Neural cell (in vitro differentiated cells): ENCODE measurements around the gene POLE. TPM values are rescaled to one million over a fixed set of nuclear protein-coding genes. Genes with fewer than 3 reads are reported as not detected.

Experiments
- H2AFZ ChIP-seq: fragments of 200-600, 300-800 bp; sonication (generic), shearing (Covaris generic); 2 replicates; pipeline ENCODE4 v1.6.0; 2014; ENCODE audit warnings: low read depth, mild to moderate bottlenecking, antibody characterized with exemption, low read length, moderate library complexity
- H3F3A ChIP-seq: fragments of 200-600 bp; shearing (Covaris generic); 2 replicates; pipeline ENCODE4 v1.6.1; 2016; ENCODE audit warnings: mild to moderate bottlenecking, moderate library complexity, mixed read lengths, antibody characterized with exemption, low read length; ENCODE audit not compliant: insufficient read depth, poor library complexity, severe bottlenecking
- H3K27ac ChIP-seq: fragments of 200-600, 300-800 bp; sonication (generic), shearing (Covaris generic); 2 replicates; pipeline ENCODE4 v1.5.1; 2014; ENCODE audit warnings: mild to moderate bottlenecking, low read length, moderate library complexity
- H3K27me3 ChIP-seq: fragments of 300-800, 200-600 bp; sonication (generic), shearing (Covaris generic); 2 replicates; pipeline ENCODE4 v1.6.0; 2014; ENCODE audit warnings: mild to moderate bottlenecking, low read depth, low read length, moderate library complexity; ENCODE audit not compliant: insufficient read depth
- H3K36me3 ChIP-seq: fragments of 300-800, 200-600 bp; sonication (generic), shearing (Covaris generic); 2 replicates; pipeline ENCODE4 v1.5.1; 2014; ENCODE audit warnings: mild to moderate bottlenecking, antibody characterized with exemption, low read length, moderate library complexity; ENCODE audit not compliant: insufficient read depth
- H3K4me2 ChIP-seq: fragments of 300-800, 200-600 bp; sonication (generic), shearing (Covaris generic); 2 replicates; pipeline ENCODE4 v1.6.0; 2014; ENCODE audit warnings: mild to moderate bottlenecking, low read length
- H3K4me3 ChIP-seq: fragments of 300-800, 200-600 bp; sonication (generic), shearing (Covaris generic); 2 replicates; pipeline ENCODE4 v1.5.1; 2014; ENCODE audit warnings: mild to moderate bottlenecking, low read length, moderate library complexity
- H3K79me2 ChIP-seq: fragments of 200-600 bp; shearing (Covaris generic); replicated peaks from 2 replicates; pipeline ENCODE4 v1.6.0; 2014; ENCODE audit warnings: mild to moderate bottlenecking, low read length, moderate library complexity; ENCODE audit not compliant: insufficient read depth
- H3K9ac ChIP-seq: fragments of 300-800, 200-600 bp; sonication (generic), shearing (Covaris generic); 2 replicates; pipeline ENCODE4 v1.6.1; 2016; ENCODE audit warnings: mild to moderate bottlenecking, low read length, mixed read lengths
- H3K9me2 ChIP-seq: fragments of 200-600 bp; shearing (Covaris generic); 2 replicates; pipeline ENCODE4 v1.6.1; 2016; ENCODE audit warnings: mild to moderate bottlenecking, low read length, mixed read lengths; ENCODE audit not compliant: insufficient read depth
- H3K9me3 ChIP-seq: fragments of 200-600, 300-800 bp; sonication (generic), shearing (Covaris generic); 2 replicates; pipeline ENCODE4 v1.6.1; 2016; ENCODE audit warnings: mild to moderate bottlenecking, mixed run types, low read length, moderate library complexity, mixed read lengths
- H4K20me1 ChIP-seq: fragments of 200-600 bp; shearing (Covaris generic); 2 replicates; pipeline ENCODE4 v1.6.1; 2016; ENCODE audit warnings: mild to moderate bottlenecking, mixed run types; ENCODE audit not compliant: insufficient read depth
- EP300 ChIP-seq: fragments of 450-650 bp; conservative IDR thresholded peaks from 2 replicates; pipeline ENCODE4 v1.6.1; 2014; ENCODE audit warnings: antibody characterized with exemption, mild to moderate bottlenecking, moderate library complexity; ENCODE audit not compliant: poor library complexity, severe bottlenecking
- EZH2 ChIP-seq: fragments of 200-600, 300-800 bp; shearing (Covaris generic), sonication (generic); IDR thresholded peaks from 2 replicates; pipeline ENCODE4 v1.6.1; 2014; ENCODE audit warnings: antibody characterized with exemption, low read length, borderline replicate concordance, mild to moderate bottlenecking; ENCODE audit not compliant: insufficient read depth, poor library complexity, severe bottlenecking
- MXI1 ChIP-seq: fragments of 450-650 bp; conservative IDR thresholded peaks from 2 replicates; pipeline ENCODE4 v1.6.1; 2014; ENCODE audit warnings: antibody characterized with exemption, mild to moderate bottlenecking; ENCODE audit not compliant: poor library complexity, severe bottlenecking
- POLR2AphosphoS5 ChIP-seq: IDR thresholded peaks from 2 replicates; pipeline ENCODE4 v1.6.1; 2012
- RAD21 ChIP-seq: fragments of 450-650 bp; conservative IDR thresholded peaks from 2 replicates; pipeline ENCODE4 v1.6.1; 2014; ENCODE audit warnings: antibody characterized with exemption, mild to moderate bottlenecking, moderate library complexity
- SMC3 ChIP-seq: fragments of 450-650 bp; conservative IDR thresholded peaks from 2 replicates; pipeline ENCODE4 v1.6.1; 2014; ENCODE audit warnings: antibody characterized with exemption, mild to moderate bottlenecking, moderate library complexity; ENCODE audit not compliant: poor library complexity
- TAF1 ChIP-seq: IDR thresholded peaks from 2 replicates; pipeline ENCODE4 v1.6.1; 2012; ENCODE audit warnings: low read depth
- polyA plus RNA-seq: library from polyadenylated mRNA; depleted of rRNA; stranded (reverse); fragments of >200 nt; gene quantifications from 2 replicates; pipeline ENCODE4 v1.2.3, GENCODE V29; 2014
- TF ChIP-seq, protein P1 (sequence below): fragments of 450-650 bp; IDR thresholded peaks from 2 replicates; pipeline ENCODE4 v1.5.1; 2014; ENCODE audit warnings: antibody characterized with exemption, mild to moderate bottlenecking, moderate library complexity; ENCODE audit not compliant: poor library complexity, severe bottlenecking
- TF ChIP-seq, protein P2 (sequence below): IDR thresholded peaks from 2 replicates; pipeline ENCODE4 v1.6.1; 2012; ENCODE audit warnings: borderline replicate concordance

The POLE gene
- polyA plus RNA-seq, 1 donor from 2014 or later = 8.5 TPM

DNA sequence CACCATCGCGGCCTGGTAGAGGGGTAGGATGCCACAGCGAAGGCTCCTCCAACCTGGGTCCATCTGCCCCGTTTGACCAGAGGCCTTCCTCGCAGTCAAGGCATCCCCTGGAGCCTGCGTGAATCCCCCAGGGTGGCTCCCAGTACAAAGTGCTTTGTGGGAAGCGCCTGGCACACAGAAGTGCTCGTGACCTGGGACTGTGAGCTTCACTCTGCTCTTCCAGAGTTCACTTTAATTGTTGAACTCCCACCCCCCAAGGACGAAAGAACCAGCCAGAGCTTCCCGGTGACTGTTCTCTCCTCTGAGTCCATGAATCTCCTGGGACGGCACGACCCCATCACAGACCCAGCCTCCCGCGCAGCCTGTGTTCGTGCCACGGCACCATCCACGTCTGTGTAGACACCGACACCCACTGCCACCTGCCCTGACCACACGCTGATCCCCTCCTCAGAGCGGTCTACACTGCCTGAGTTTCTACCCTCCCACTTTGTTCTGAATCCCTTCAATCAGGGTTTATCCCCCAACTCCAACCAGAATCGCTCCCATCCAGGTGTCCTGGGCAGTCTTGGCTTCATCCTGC, 52.6 kb downstream of the POLE start:
- H3K27me3 ChIP-seq = no peaks in the 10 kb centered on the region
- no peak overlapping the region for H3K9ac ChIP-seq
- H3K4me3 ChIP-seq = no peak overlapping the region
- no peaks in the 10 kb centered on the region for H3K9me3 ChIP-seq
- H2AFZ ChIP-seq = no peak overlapping the region
- H3K9me2 ChIP-seq = no peaks in the 10 kb centered on the region
- no peak overlapping the region for H3K27ac ChIP-seq
- H3K79me2 ChIP-seq = no peaks in the 10 kb centered on the region
- H3K36me3 ChIP-seq = no peaks in the 10 kb centered on the region
- no peaks in the 10 kb centered on the region for H3F3A ChIP-seq
- no peak overlapping the region for H3K4me2 ChIP-seq
- TF ChIP-seq EP300 = no peak
- TF ChIP-seq SMC3 = no peak
- TF ChIP-seq POLR2AphosphoS5 = no peak
- H4K20me1 ChIP-seq = no peaks in the 10 kb centered on the region

GRCh38 chr12:132633901-132634300, 53.2 kb downstream of the POLE start:
- Histone ChIP-seq H2AFZ (no peak overlapping the region), H3K27ac (no peak overlapping the region), H3K9me3 (no peaks in the 10 kb centered on the region)

More at GRCh38 chr12:132633901-132634300, 53.2 kb downstream of the POLE start:
- H3K4me3 ChIP-seq = no peak overlapping the region
- H3K36me3 ChIP-seq = no peaks in the 10 kb centered on the region
- H4K20me1 ChIP-seq = no peaks in the 10 kb centered on the region
- no peaks in the 10 kb centered on the region for H3F3A ChIP-seq
- TF ChIP-seq POLR2AphosphoS5 (no peak), SMC3 (no peak), MXI1 (no peak), EZH2 (no peak), TAF1 (no peak), RAD21 (no peak), EP300 (no peak)
- TF ChIP-seq, protein P1, sequence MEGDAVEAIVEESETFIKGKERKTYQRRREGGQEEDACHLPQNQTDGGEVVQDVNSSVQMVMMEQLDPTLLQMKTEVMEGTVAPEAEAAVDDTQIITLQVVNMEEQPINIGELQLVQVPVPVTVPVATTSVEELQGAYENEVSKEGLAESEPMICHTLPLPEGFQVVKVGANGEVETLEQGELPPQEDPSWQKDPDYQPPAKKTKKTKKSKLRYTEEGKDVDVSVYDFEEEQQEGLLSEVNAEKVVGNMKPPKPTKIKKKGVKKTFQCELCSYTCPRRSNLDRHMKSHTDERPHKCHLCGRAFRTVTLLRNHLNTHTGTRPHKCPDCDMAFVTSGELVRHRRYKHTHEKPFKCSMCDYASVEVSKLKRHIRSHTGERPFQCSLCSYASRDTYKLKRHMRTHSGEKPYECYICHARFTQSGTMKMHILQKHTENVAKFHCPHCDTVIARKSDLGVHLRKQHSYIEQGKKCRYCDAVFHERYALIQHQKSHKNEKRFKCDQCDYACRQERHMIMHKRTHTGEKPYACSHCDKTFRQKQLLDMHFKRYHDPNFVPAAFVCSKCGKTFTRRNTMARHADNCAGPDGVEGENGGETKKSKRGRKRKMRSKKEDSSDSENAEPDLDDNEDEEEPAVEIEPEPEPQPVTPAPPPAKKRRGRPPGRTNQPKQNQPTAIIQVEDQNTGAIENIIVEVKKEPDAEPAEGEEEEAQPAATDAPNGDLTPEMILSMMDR = no peak
- TF ChIP-seq, protein P2, sequence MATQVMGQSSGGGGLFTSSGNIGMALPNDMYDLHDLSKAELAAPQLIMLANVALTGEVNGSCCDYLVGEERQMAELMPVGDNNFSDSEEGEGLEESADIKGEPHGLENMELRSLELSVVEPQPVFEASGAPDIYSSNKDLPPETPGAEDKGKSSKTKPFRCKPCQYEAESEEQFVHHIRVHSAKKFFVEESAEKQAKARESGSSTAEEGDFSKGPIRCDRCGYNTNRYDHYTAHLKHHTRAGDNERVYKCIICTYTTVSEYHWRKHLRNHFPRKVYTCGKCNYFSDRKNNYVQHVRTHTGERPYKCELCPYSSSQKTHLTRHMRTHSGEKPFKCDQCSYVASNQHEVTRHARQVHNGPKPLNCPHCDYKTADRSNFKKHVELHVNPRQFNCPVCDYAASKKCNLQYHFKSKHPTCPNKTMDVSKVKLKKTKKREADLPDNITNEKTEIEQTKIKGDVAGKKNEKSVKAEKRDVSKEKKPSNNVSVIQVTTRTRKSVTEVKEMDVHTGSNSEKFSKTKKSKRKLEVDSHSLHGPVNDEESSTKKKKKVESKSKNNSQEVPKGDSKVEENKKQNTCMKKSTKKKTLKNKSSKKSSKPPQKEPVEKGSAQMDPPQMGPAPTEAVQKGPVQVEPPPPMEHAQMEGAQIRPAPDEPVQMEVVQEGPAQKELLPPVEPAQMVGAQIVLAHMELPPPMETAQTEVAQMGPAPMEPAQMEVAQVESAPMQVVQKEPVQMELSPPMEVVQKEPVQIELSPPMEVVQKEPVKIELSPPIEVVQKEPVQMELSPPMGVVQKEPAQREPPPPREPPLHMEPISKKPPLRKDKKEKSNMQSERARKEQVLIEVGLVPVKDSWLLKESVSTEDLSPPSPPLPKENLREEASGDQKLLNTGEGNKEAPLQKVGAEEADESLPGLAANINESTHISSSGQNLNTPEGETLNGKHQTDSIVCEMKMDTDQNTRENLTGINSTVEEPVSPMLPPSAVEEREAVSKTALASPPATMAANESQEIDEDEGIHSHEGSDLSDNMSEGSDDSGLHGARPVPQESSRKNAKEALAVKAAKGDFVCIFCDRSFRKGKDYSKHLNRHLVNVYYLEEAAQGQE = no peak
- H3K79me2 ChIP-seq = no peaks in the 10 kb centered on the region
- H3K9ac ChIP-seq = no peak overlapping the region
- no peaks in the 10 kb centered on the region for H3K9me2 ChIP-seq
- no peak overlapping the region for H3K4me2 ChIP-seq
- no peaks in the 10 kb centered on the region for H3K27me3 ChIP-seq
